Measurements from ENCODE around the gene NAA10.

NAA10 gene

DNA sequence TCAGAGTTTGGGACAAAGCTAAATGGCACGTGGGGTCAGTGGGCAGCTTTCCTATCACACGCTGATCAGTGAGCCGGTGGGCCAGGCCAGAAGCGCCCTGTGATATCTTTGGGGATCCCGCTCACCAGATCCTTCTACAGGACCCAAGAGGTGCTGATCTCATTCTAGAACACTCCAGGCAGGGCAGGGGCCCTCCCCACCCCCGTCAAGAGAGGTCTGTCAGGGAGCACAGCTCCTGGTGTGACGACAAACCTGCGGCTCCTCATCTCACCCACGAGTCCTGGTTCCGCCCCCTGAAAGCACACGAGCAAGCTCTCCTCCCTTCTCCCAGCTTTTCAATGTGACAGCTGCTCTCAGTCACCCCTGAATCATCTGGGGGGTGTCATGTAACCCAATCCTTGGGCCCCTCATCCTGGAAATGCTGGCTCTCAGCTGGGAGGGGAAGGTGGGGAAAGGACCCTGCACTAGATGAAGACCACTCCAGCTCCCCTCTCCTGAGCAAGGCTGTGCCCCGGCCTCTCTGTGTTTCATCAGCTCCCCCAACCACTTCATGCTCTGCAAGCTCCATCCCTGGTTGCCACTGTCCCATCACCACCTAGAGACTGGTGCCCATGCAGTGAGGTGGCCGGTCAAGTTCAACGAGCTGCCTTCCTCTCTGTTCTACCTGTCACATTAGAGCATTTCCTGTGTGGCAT is 32.2 kb upstream of the NAA10 start:
- DNase-seq (ENCODE audit: low read depth in 2 of 2) = peak in 1 of 2 donors; percentile 32

DNA sequence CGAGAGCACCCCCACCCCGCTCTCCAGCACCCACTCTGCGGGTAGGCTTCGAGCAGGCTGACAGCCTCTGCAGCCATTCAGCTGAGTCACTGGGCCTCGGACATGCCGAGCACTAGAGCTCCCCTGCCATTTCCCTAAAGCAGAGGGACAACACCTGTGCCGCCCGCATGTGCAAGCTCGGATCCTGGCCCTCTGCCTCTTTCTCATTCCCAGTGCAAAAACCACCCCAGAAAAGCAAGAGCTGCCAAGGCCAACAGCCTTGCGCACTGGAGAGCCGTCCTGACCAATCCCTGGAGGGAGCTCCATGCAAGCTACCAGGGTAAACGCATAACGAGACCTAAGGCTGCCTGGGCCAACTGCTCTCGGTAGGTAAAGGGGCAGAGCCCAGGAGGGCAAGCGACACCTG is 31.4 kb upstream of the NAA10 start:
- DNase-seq (ENCODE audit: low read depth in 2 of 2) = no peak

- DNase-seq (ENCODE audit: low read depth in 2 of 2) = no peak
Observed at GRCh38 chrX:153965406-153965805, 30.6 kb upstream of the NAA10 start.

GRCh38 chrX:153964105-153964504 is 29.3 kb upstream of the NAA10 start:
- DNase-seq (ENCODE audit: low read depth in 2 of 2) = no peak

- no peak for DNase-seq (ENCODE audit: low read depth in 2 of 2)
Observed at GRCh38 chrX:153963546-153963945, 28.7 kb upstream of the NAA10 start.

DNA sequence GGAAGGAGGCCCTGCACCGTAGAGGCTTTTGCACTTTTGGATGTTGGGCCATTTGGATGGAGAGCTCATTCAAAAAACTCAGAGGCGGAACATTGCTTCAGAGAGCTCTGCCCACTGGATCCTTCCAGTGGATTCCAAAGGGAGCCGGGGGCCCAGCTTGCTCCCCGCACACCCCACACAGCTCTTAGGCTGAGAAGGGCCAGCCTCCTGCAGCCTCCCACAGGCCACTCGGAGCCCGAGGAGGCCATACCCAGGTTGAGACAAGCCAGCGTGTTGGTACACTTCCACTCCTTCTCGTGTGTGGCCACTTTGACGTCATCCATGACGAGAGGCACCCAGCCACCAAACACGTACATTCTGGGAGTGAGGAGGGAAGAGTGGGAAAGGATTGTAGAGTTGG is 26.5 kb upstream of the NAA10 start:
- no peak for DNase-seq (ENCODE audit: low read depth in 2 of 2)

GRCh38 chrX:153960786-153961185 is 25.9 kb upstream of the NAA10 start:
- no peak for DNase-seq (ENCODE audit: low read depth in 2 of 2)

DNA sequence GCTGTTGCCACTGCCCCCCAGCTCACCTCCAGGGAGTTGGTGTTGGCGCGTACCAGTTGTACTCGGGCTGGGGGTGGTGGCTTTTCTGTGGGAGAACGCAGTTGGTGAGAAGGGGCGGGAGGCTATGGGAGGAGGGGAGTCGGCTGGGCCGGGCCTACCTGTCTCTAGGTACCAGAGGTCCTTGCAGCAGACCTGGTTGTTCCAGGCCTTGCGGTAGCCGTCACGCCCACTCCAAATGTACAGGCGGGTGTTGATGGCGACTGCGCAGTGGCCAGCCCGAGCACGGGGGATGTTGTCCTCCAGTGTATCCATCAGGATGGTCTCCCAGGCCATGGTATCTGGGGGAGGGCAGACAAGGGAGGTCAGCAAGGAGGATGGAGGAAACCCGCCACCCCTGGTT is 25.2 kb upstream of the NAA10 start:
- no peak for DNase-seq (ENCODE audit: low read depth in 2 of 2)

DNA sequence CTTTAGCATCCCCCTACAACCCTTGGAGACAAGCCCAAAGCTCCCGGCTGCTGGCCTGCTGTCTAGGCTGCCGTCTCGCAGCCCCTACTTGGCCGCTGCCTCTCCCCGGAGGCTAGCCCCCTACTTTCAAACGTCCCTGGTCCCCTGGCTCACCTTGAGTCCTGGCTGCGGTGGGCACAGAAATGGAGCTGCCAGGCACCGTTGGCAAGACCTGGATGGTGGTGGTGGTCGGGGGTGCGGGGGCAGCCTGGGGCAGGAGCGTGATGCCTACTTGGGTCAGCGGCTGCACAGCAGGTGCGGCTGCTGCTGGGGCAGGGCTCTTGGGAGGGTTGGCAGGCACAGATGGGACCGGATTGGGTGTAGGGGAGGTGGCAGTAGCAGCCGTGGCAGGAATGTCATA is 24.8 kb upstream of the NAA10 start:
- DNase-seq (ENCODE audit: low read depth in 2 of 2) = no peak

DNA sequence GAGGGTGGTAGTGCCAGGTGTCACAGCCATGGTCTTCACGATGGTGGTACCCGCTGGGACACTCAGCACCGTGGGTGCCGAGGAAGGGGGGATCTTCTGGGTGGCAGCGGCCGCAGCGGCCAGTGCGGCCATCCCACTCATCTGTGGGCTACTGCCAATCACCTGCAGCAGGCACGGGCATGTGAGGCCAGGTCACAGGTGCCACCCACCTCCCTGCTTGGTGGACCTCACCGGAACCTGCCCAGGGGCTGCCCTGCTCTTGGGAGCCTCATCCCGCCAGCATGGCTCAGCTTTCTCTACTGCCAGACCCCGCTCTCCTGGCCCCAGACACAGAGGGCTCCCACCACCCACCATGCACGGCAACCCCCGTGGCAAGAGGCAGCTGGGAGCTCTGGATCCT is 23.8 kb upstream of the NAA10 start:
- no peak for DNase-seq (ENCODE audit: low read depth in 2 of 2)

GRCh38 chrX:153957224-153957623 is 22.4 kb upstream of the NAA10 start:
- no peak for DNase-seq (ENCODE audit: low read depth in 2 of 2)

DNA sequence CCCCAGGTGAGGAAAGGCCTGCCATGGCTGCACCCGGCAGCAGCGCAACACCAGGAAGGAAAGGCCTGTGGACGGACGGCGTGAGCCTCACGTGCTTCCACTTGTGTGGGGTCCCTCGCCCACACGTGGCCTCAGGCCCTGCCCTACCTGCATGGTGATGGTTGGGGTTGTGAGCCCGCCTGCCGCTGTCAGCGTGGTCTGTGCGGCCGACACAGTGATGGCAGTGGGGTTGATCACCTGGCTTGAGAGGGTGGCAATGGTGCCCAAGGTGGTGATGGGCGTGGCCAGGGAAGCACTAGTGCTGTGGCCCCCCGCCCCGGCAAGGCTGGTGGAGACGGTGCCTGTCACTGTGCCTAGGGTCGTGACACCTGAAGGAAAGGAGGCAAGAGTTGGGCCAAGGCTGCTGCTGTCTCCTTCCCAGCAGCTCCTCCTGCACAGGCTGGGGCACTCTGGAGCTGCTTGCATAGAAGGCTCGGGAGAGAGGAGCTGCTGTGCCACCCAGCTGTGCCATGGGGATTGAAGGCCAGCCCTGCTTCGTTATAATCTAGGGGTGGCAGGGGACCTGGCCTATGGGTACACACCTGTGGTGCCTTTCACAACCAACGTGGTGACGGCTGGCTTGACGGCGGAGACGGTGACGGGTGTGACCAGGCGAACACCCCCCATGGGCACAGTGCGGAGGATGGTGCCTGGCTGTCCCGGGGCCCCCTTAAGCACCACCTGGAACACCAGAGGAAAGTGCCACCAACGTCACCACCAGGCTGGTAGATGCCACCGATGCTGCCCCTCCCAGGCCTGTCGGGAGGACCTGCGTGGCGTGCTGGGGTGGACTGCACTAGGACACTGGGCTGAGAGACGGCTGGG is 21.4 kb upstream of the NAA10 start:
- no peak for DNase-seq (ENCODE audit: low read depth in 2 of 2)

DNA sequence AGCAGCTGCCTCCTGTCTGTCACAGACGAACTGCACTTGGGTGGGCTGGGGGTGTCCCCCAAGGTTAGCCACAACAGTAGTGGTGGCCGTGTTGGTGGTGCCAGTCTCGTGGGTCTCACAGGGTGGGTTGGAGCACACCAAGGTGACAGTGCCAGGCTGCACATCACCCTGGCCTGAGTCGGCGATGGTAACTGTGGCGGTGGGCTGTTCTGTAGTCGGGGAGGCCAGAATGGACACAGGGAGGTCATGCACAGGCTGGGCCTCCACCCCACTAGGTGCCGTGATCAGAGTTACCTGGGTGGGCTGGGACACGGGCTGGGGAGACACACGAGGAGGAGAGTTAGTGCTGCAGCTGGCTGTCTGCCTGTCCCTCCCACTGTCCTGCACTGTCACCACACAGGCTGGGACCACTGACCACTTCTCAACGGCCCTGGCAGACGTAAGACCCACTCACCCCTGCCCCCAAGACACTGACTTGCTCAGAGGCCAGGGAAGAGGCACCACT is 20.4 kb upstream of the NAA10 start:
- DNase-seq (ENCODE audit: low read depth in 2 of 2) = no peak

GRCh38 chrX:153954558-153955227 is 19.9 kb upstream of the NAA10 start:
- DNase-seq (ENCODE audit: low read depth in 2 of 2) = no peak

DNA sequence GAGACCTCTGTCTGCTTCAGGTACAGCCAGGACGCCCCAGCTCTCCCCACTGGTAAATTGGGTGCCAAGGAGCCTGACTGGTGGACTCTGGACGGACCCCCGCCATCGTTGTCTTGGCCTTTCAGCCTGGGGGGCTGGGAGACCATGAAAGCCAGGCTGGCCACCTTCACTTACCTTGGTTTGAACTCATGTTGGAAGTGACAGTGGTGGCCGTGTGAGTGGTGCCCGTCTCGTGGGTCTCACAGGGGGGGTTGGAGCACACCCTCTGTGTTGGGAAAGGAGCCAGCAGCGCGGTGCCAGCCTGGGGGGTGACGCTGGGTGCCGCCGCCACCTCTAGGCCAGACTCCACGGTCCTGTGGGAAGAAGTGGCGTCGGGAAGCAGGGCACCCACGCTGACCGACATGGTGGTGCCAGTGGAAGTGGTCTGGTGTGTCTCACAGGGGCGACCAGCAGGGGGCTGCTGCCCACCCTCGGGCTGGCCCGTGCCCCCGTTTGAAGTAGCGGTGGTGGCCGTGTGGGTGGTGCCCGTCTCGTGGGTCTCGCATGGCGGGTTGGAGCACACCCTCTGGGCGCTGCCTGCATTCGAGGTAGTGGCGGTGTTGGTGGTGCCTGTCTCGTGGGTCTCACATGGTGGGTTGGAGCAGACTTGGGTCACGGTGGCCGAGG is 19.2 kb upstream of the NAA10 start:
- no peak for DNase-seq (ENCODE audit: low read depth in 2 of 2)

DNA sequence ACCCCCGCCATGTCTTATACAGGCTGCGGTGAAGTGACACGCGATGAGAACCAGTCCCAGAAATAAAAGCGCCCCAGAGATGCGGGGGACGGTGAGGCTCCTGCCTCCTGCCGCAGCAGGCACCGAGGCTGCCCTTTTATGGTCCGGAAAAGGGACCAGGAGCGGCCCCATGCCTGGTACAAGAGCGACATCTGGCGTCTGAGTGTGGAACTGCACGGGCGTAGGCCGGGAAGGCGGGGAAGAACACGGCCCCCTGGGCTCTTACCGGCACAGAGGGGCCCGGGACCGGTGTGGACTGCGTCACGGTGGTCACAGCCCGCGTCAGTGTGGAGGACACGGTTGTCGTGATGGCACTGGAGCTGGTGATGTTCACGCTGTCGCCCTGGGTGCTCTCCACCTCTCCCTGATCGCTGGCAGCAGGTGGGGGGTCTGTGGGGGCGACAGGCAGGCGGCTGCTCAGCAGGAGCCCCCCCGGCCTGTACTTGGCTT is 18.5 kb upstream of the NAA10 start:
- DNase-seq (ENCODE audit: low read depth in 2 of 2) = peak; percentile 63 to 74

- DNase-seq (ENCODE audit: low read depth in 2 of 2) = no peak
Observed at GRCh38 chrX:153952373-153953026, 17.7 kb upstream of the NAA10 start.

DNA sequence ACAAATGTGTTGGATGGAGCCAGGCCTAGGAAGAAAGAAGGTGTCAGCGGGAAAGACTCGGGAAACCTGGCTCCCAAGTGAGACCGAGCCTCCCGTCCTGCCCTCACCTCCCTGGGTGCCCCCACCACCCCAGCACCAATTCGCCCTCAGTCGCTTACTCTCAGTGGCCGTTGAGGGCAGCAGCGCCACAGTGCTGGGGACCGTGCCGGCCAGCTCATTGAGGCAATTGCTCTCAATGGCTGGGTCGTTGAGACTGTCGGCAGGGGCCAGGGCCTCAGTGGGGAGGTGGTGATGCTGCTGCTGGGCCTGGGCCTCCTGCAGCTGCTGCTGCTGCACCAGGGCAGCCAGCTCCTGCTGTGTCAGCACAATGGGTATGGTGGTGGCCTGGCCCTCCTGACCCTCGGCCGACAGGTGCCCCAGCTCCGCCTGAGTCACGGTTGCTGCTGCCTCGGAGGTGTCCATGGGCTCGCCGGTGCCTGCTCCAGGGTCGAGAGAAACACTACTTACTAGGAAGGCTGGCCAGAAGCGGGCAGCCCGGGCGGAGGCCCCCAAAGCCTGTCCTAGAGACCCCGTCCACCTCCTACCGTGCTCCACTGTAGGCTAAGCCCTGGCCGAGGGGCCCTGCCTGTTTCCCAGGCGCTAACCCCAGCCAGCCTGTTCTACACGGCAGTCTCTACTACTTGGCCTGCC is 17.0 kb upstream of the NAA10 start:
- DNase-seq (ENCODE audit: low read depth in 2 of 2) = no peak

DNA sequence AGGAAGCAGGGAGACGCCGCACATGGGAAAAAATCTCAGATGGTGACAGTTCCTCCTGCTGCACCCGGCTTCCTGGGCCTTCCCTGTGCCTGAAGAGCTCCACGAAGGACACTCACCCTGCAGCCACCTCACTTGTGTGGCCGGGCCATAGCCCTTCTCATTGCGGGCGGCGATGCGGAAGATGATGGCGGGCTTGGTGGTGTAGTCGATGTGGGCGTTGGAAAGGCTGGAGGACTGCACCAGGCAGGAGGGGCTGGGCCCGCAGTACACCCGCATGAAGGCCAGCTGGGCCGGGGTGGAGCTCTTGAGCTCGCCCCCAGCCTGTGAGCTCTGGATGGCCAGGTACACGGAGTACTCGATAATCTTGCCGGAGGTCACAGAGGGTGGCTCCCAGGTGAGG is 15.3 kb upstream of the NAA10 start:
- no peak for DNase-seq (ENCODE audit: low read depth in 2 of 2)
